ENCODE results near the gene PTPRA. TPM values are rescaled to one million over a fixed set of nuclear protein-coding genes. Genes with fewer than 3 reads are reported as not detected.
A peak's percentile ranks its signal among the peaks of the same experiment; 100 is the strongest.

The PTPRA gene
- total and polyA plus RNA-seq, 8 donors = 6.8 to 29.1 (median 18.2) TPM

DNA sequence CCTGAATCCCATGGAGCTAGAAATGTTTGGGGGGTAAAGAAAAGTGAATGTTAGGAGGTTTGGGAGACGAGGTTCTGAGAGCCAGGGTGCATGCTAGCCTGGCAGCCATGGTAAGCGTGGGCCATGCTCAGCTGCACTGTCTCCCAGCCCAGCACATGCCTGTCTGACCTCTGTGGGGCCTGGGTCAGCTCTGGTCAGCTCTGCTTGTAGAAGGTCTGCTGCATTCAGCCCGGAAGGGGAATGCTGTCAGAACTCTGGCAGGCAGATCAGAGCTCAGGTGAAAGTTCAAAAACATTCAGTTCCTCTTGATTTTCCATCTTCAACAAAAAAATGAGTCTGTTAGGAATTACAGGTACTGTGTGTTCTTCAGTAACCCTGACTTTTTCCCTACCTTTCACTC, 164.4 kb downstream of the PTPRA start:
- H3K36me3 ChIP-seq = peaks cover 0 to 40% (median 17%) of the 10 kb centered on the region in 3 donors
- H3K4me3 ChIP-seq = no peak overlapping the region
- no peak overlapping the region for H3K27ac ChIP-seq
- FAIRE-seq = no peak
- ATAC-seq = no peak
- DNase-seq = no peak
- 91 to 94% methylated on average over 3 of the region's 3 CpGs for WGBS, 2 donors
- H3K4me1 ChIP-seq = peaks cover 0 to 10% (median 0%) of the 10 kb centered on the region in 3 donors
- TF ChIP-seq, protein P1, sequence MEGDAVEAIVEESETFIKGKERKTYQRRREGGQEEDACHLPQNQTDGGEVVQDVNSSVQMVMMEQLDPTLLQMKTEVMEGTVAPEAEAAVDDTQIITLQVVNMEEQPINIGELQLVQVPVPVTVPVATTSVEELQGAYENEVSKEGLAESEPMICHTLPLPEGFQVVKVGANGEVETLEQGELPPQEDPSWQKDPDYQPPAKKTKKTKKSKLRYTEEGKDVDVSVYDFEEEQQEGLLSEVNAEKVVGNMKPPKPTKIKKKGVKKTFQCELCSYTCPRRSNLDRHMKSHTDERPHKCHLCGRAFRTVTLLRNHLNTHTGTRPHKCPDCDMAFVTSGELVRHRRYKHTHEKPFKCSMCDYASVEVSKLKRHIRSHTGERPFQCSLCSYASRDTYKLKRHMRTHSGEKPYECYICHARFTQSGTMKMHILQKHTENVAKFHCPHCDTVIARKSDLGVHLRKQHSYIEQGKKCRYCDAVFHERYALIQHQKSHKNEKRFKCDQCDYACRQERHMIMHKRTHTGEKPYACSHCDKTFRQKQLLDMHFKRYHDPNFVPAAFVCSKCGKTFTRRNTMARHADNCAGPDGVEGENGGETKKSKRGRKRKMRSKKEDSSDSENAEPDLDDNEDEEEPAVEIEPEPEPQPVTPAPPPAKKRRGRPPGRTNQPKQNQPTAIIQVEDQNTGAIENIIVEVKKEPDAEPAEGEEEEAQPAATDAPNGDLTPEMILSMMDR (IDR thresholded peaks at IDR 0.05) = no peak
- H3K27me3 ChIP-seq = no peaks in the 10 kb centered on the region
- intact Hi-C loops (cut with DNase I) = no loop called here
- no peaks in the 10 kb centered on the region for H3K9me3 ChIP-seq

DNA sequence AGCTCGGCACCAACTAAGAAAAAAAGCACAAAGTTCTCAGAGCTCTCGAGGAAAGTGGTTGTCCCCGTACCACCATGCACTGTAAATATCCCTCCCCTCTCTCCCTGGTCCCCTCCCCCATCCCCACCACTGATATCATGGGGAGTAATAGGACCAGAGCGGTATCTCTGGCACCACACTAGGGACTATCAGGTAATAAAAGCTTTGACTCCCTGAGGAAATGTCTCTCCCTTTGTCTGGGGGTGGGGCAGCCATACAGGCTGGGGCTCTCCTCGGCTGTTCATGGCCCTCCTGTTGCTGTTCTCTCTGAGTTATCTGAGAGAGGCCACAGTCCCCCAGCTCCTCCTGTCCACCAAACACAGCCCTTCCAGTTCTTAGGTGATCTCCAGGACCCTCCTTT, 165.2 kb downstream of the PTPRA start:
- no peak for DNase-seq
- no peak for ATAC-seq
- no peak overlapping the region for H3K4me3 ChIP-seq
- H3K27me3 ChIP-seq = no peaks in the 10 kb centered on the region
- TF ChIP-seq, protein P1 (IDR thresholded peaks at IDR 0.05) = no peak
- peaks cover 0 to 10% (median 0%) of the 10 kb centered on the region in 3 donors for H3K4me1 ChIP-seq
- 85% methylated on average over 5 of the region's 5 CpGs for WGBS, 2 donors
- intact Hi-C loops (cut with DNase I) = no loop called here
- no peaks in the 10 kb centered on the region for H3K9me3 ChIP-seq
- H3K36me3 ChIP-seq = peaks cover 0 to 40% (median 17%) of the 10 kb centered on the region in 3 donors
- no peak for FAIRE-seq
- no peak overlapping the region for H3K27ac ChIP-seq

DNA sequence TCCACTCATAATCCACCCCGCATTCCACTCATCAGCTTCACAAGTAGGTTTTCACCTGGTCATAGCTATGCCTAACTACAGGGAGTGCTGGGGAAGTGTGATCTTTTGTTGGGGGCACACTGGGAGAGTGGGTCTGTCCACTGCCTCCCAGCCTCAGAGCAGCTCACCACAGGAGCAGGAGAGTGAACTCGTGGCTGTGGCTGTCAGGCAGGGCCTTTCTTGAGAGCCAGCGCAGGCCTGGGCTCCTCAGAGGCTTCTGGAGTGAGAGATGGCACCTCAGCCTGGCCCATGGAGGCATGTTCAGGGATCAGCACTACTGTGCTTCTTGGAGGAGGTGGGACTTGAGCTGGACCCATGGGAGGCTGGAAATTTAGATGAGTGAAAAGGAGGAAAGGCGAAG, 166.1 kb downstream of the PTPRA start:
- 73 to 94% methylated on average over 4 of the region's 4 CpGs for WGBS, 2 donors
- TF ChIP-seq, protein P1 (IDR thresholded peaks at IDR 0.05) = no peak
- DNase-seq (no peak), FAIRE-seq (no peak), ATAC-seq (no peak)
- peaks cover 0 to 10% (median 0%) of the 10 kb centered on the region in 3 donors for H3K4me1 ChIP-seq
- H3K27ac ChIP-seq = no peak overlapping the region
- no peak overlapping the region for H3K4me3 ChIP-seq
- intact Hi-C loops (cut with DNase I) = no loop called here
- H3K27me3 ChIP-seq = no peaks in the 10 kb centered on the region
- H3K36me3 ChIP-seq = peaks cover 0 to 40% (median 17%) of the 10 kb centered on the region in 3 donors
- H3K9me3 ChIP-seq = no peaks in the 10 kb centered on the region

DNA sequence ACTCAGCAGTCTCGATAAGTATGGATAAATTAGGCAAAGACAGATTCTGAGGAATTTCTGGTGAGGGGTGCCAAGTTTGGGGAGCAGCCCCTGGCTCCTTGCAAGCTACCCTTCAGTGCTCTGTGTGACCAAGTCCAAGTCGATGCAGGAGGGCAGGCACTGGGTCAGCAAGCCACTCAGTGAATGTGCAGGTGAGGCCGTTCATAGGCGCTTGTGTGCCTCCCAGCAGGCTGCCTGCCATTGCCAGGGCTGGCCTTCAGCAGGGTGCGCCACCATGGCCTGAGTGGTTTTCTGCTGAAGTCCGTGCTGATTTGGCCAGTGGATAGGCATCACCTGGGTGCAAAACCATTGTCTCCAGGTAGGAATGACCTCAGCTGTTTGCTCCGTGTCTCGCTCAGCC, 166.8 kb downstream of the PTPRA start:
- WGBS, 2 donors = 91 to 96% methylated on average over 8 of the region's 8 CpGs
- H3K4me3 ChIP-seq = no peak overlapping the region
- FAIRE-seq (no peak), DNase-seq (no peak), ATAC-seq (no peak)
- H3K9me3 ChIP-seq = no peaks in the 10 kb centered on the region
- H3K27me3 ChIP-seq = no peaks in the 10 kb centered on the region
- peaks cover 0 to 12% (median 0%) of the 10 kb centered on the region in 3 donors for H3K4me1 ChIP-seq
- TF ChIP-seq, protein P1 (IDR thresholded peaks at IDR 0.05) = no peak
- peaks cover 0 to 40% (median 17%) of the 10 kb centered on the region in 3 donors for H3K36me3 ChIP-seq
- no peak overlapping the region for H3K27ac ChIP-seq
- intact Hi-C loops (cut with DNase I) = no loop called here

DNA sequence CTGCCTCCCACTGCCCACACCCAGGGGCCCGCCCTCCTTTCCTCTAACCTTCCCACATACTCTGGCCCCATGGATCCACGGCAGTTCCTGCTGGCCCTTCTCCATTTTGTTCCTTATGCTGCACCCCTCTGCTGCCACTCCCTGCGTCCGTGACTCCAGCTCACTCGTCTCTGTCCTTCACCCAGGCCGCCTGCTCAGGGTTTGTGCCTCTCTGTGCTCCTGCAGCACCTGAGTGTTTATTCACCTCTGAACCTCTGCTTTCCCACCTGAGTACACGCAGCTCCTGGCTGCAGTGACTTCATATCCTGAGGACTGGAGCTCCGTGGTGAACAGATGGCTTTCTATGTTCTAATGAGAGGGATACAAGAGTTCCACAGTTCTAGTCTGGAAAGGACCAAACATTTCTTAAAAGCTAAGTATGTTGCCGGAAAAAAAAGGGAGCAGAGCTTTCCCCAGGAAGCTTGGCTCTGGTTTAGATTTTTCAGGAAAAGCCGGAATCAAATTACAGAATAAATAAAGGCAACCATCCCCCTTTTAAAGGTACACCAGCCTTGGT, 168.7 kb downstream of the PTPRA start:
- TF ChIP-seq, protein P1 (IDR thresholded peaks at IDR 0.05) = no peak
- Histone ChIP-seq H3K9me3 (no peaks in the 10 kb centered on the region), H3K36me3 (peaks cover 0 to 24% (median 3%) of the 10 kb centered on the region in 3 donors), H3K4me3 (peak overlapping the region in 3 of 4 donors; percentile 11 to 32 (median 26)), H3K4me1 (peaks cover 0 to 13% (median 0%) of the 10 kb centered on the region in 3 donors), H3K27me3 (no peaks in the 10 kb centered on the region), H3K27ac (peak overlapping the region in 3 of 4 donors; percentile 31 to 70 (median 69))
- 17 to 21% methylated on average over 10 of the region's 10 CpGs for WGBS, 2 donors
- DNase-seq (peak in 1 of 6 donors; percentile 34), ATAC-seq (peak in 2 of 4 donors; percentile 8 to 10), FAIRE-seq (no peak)
- intact Hi-C loops (cut with DNase I) = no loop called here

All from pancreas (tissue), 10 donors.